Panc1 (cell line): Measurements from ENCODE around the gene STPG1. TPM values are rescaled to one million over a fixed set of nuclear protein-coding genes. Genes with fewer than 3 reads are reported as not detected.

ENCODE experiments used
- ATAC-seq: fragments of 200-7000 bp; cut with Tn5 transposase; 2 replicates; pipeline ENCODE4 v1.9.1; 2020; ENCODE audit warnings: mild to moderate bottlenecking, moderate library complexity
- BruUV-seq: library from RNA; stranded (reverse); fragments of 400-500 nt; replicated peaks from 2 replicates; lab custom pipeline; 2021; lab: Mats Ljungman, UMichigan
- CTCF ChIA-PET: fragments of 300-600 bp; sonication (Branson Sonifier 250); formaldehyde crosslinking; loops from one replicate; lab custom pipeline; 2022; ENCODE audit warnings: antibody characterized with exemption; lab: Charles Lee
- POLR2A ChIA-PET: fragments of 300-600 bp; sonication (Branson Sonifier 250); formaldehyde crosslinking; loops from one replicate; lab custom pipeline; 2022; ENCODE audit warnings: antibody characterized with exemption; lab: Charles Lee
- DNase-seq: peaks from one replicate; pipeline ENCODE4 v3.0.0-alpha.2; 2010; ENCODE audit warnings: low read depth, low spot score
- H3K27ac ChIP-seq: 2 replicates; pipeline ENCODE4 v1.5.1; 2011; ENCODE audit warnings: mild to moderate bottlenecking, low read length, inconsistent platforms
- H3K27me3 ChIP-seq: fragments of 200-500 bp; sonication (Bioruptor generic); 2 replicates; pipeline ENCODE4 v1.6.0; 2014; ENCODE audit warnings: low read length, inconsistent platforms; ENCODE audit not compliant: control insufficient read depth, insufficient read depth
- H3K36me3 ChIP-seq: fragments of 200-500 bp; sonication (Bioruptor generic); 2 replicates; pipeline ENCODE4 v1.5.1; 2014; ENCODE audit warnings: inconsistent platforms, mild to moderate bottlenecking, low read length, moderate library complexity; ENCODE audit not compliant: control insufficient read depth, insufficient read depth
- H3K4me1 ChIP-seq: 2 replicates; pipeline ENCODE4 v1.5.1; 2011; ENCODE audit warnings: inconsistent platforms, mild to moderate bottlenecking, low read length, moderate library complexity; ENCODE audit not compliant: control insufficient read depth, insufficient read depth
- H3K4me3 ChIP-seq, 2 experiments: 2 replicates each; pipeline ENCODE4 v1.5.1; 2011 to 2012; ENCODE audit warnings: low read depth in 2 of 2, low read length in 2 of 2, mild to moderate bottlenecking in 2 of 2, inconsistent platforms in 1 of 2, moderate library complexity in 1 of 2
- H3K9me3 ChIP-seq: fragments of 200-500 bp; sonication (Bioruptor generic); 2 replicates; pipeline ENCODE4 v1.5.1; 2014; ENCODE audit warnings: low read depth, mild to moderate bottlenecking, inconsistent platforms, low read length, moderate library complexity; ENCODE audit not compliant: control insufficient read depth, insufficient read depth
- POLR2AphosphoS5 ChIP-seq: IDR thresholded peaks from 2 replicates; pipeline ENCODE4 v1.6.1; 2012; ENCODE audit warnings: mild to moderate bottlenecking, low read depth, low read length, moderate library complexity
- SIN3A ChIP-seq: IDR thresholded peaks from 2 replicates; pipeline ENCODE4 v1.6.1; 2012; ENCODE audit warnings: low read depth, mild to moderate bottlenecking, low read length, moderate library complexity, borderline replicate concordance; ENCODE audit not compliant: insufficient read depth
- TCF7L2 ChIP-seq: IDR thresholded peaks from 2 replicates; pipeline ENCODE4 v1.6.1; 2011; ENCODE audit warnings: mild to moderate bottlenecking, low read depth, low read length, inconsistent platforms
- in situ Hi-C: cut with HindIII; loops from 2 replicates; pipeline ENCODE4 v1.10.0; 2016; ENCODE audit warnings: low sequenced_read_pairs, low pct_unique_long_range_greater_than_20kb
- intact Hi-C: fragments of 100-400 bp; cut with micrococcal nuclease; formaldehyde crosslinking; loops from one replicate; pipeline ENCODE4 v1.10.0; 2022; ENCODE audit not compliant: unreplicated experiment
- total RNA-seq: library from RNA; stranded (reverse); gene quantifications from one replicate; pipeline ENCODE4 v1.2.1, GENCODE V29; 2021; ENCODE audit not compliant: unreplicated experiment
- TF ChIP-seq, protein P1 (sequence below), 2 experiments: IDR thresholded peaks; 2 replicates each; pipeline ENCODE4 v1.6.1; 2011 to 2012; ENCODE audit warnings: low read depth in 2 of 2, control low read depth in 1 of 2, low read length in 1 of 2, mild to moderate bottlenecking in 1 of 2, moderate library complexity in 1 of 2; ENCODE audit not compliant: insufficient read depth in 1 of 2
- TF ChIP-seq, protein P2 (sequence below): fragments of 450-650 bp; IDR thresholded peaks from 2 replicates; pipeline ENCODE4 v1.5.1; 2017; ENCODE audit warnings: mild to moderate bottlenecking

The STPG1 gene
- total RNA-seq, 1 experiment from 2014 or later, result 9.9 TPM

DNA sequence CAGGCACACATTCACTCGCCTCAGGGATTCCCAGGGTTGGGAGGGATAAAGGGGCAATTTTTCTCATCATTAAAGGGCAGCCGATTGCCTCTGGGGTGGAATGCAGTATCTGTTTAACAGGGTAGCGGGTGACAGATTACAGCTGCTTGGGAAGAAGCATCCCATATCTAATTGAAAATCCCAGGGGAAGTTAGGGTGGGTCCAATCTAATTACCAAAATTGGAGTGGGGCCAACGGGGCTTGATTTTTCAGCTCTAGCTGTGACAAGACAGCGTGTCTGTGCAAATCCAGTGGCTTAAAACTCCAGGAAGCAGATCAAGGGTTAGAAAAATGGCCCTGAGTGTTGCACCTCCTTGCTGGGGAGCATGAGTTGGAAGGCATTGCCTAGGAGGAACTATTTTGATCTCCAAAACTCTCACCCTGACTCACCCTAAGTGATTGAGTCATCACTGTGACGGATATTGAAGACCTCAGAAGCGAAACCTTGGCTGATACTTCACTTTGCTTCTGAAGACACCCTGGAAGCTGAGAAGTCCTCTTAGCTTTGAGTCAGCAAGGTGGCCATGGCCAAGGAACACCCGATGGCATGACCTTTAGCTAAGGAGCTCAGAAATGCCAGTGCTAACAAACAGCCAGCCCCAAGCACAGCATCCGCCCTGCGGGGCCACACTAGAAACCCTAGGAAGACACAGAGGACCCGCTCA is 48.5 kb downstream of the STPG1 start:
- 0 out of 4 replicates have a peak overlapping the region, but pooled peaks of 1 of the 2 experiments have one; percentile 5 for H3K4me3 ChIP-seq
- H3K36me3 ChIP-seq, result no peaks in the 10 kb centered on the region
- CTCF ChIA-PET, result no interaction called here
- H3K4me1 ChIP-seq, result peaks cover 19% of the 10 kb centered on the region
- ATAC-seq (peak; percentile 74), DNase-seq (peak; percentile 76)
- intact Hi-C loops, result no loop called here
- TF ChIP-seq TCF7L2, result peak; percentile 47; the same call in 1 of the 2 replicates
- TF ChIP-seq, protein P1, sequence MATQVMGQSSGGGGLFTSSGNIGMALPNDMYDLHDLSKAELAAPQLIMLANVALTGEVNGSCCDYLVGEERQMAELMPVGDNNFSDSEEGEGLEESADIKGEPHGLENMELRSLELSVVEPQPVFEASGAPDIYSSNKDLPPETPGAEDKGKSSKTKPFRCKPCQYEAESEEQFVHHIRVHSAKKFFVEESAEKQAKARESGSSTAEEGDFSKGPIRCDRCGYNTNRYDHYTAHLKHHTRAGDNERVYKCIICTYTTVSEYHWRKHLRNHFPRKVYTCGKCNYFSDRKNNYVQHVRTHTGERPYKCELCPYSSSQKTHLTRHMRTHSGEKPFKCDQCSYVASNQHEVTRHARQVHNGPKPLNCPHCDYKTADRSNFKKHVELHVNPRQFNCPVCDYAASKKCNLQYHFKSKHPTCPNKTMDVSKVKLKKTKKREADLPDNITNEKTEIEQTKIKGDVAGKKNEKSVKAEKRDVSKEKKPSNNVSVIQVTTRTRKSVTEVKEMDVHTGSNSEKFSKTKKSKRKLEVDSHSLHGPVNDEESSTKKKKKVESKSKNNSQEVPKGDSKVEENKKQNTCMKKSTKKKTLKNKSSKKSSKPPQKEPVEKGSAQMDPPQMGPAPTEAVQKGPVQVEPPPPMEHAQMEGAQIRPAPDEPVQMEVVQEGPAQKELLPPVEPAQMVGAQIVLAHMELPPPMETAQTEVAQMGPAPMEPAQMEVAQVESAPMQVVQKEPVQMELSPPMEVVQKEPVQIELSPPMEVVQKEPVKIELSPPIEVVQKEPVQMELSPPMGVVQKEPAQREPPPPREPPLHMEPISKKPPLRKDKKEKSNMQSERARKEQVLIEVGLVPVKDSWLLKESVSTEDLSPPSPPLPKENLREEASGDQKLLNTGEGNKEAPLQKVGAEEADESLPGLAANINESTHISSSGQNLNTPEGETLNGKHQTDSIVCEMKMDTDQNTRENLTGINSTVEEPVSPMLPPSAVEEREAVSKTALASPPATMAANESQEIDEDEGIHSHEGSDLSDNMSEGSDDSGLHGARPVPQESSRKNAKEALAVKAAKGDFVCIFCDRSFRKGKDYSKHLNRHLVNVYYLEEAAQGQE (IDR thresholded peaks at IDR 0.05; ENCODE audit: insufficient read depth in 1 of 2, low read depth in 2 of 2, low read length in 1 of 2), result no peak
- in situ Hi-C loops, result no loop called here
- peak overlapping the region; percentile 73 for H3K27ac ChIP-seq
- POLR2A ChIA-PET, result interaction anchor here (0.6 kb wide), 1 partner anchor 21 kb away, joined by 3 read pairs; no protein-coding TSS in a partner anchor
- H3K27me3 ChIP-seq, result no peaks in the 10 kb centered on the region
- no TSS peak for BruUV-seq
- H3K9me3 ChIP-seq, result no peaks in the 10 kb centered on the region

DNA sequence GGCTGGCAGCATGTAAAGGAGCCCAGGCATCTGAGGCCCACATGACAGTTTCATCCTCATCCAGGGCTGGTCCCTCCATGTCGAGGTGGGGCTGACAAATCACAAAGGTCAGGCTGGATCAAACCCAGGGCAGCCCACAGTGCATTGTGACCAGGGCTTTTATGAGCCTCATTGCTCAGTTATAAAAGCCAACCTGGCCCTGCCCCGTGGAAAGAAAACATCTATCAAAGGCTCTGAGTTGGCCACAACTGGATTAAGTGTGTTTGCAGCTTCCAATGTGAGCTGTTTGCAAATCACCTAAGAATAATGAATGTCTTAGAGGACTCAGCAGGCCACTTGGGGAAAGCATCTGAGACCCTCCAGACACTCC is 49.0 kb downstream of the STPG1 start:
- POLR2A ChIA-PET, result no interaction called here
- Histone ChIP-seq H3K4me3 (0 out of 4 replicates have a peak overlapping the region, but pooled peaks of 1 of the 2 experiments have one; percentile 5), H3K36me3 (no peaks in the 10 kb centered on the region), H3K4me1 (peaks cover 19% of the 10 kb centered on the region), H3K27me3 (no peaks in the 10 kb centered on the region), H3K27ac (peak overlapping the region; percentile 73), H3K9me3 (no peaks in the 10 kb centered on the region)
- ATAC-seq (peak; percentile 59), DNase-seq (no peak)
- CTCF ChIA-PET, result no interaction called here
- intact Hi-C loops, result no loop called here
- no TSS peak for BruUV-seq
- TF ChIP-seq, protein P2, sequence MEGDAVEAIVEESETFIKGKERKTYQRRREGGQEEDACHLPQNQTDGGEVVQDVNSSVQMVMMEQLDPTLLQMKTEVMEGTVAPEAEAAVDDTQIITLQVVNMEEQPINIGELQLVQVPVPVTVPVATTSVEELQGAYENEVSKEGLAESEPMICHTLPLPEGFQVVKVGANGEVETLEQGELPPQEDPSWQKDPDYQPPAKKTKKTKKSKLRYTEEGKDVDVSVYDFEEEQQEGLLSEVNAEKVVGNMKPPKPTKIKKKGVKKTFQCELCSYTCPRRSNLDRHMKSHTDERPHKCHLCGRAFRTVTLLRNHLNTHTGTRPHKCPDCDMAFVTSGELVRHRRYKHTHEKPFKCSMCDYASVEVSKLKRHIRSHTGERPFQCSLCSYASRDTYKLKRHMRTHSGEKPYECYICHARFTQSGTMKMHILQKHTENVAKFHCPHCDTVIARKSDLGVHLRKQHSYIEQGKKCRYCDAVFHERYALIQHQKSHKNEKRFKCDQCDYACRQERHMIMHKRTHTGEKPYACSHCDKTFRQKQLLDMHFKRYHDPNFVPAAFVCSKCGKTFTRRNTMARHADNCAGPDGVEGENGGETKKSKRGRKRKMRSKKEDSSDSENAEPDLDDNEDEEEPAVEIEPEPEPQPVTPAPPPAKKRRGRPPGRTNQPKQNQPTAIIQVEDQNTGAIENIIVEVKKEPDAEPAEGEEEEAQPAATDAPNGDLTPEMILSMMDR, result no peak
- TF ChIP-seq POLR2AphosphoS5, result no peak
- TF ChIP-seq TCF7L2, result peak; percentile 82
- TF ChIP-seq, protein P1 (IDR thresholded peaks at IDR 0.05; ENCODE audit: insufficient read depth in 1 of 2, low read depth in 2 of 2, low read length in 1 of 2), result no peak
- no peak for TF ChIP-seq SIN3A
- in situ Hi-C loops, result no loop called here
